ENCODE results near the gene CDH16.

CDH16 gene

GRCh38 chr16:66908116-66908515 is 10.6 kb downstream of the CDH16 start:
- no peak for DNase-seq (ENCODE audit: low read depth, low spot score)
- POLR2A ChIA-PET: no interaction called here
- no peak overlapping the region for H3K4me3 ChIP-seq (ENCODE audit: low read depth, low read length)
- TF ChIP-seq CTCF (IDR thresholded peaks at IDR 0.05; ENCODE audit: insufficient read depth, low read length, missing control alignments): no peak
- CTCF ChIA-PET: interaction anchor here (7.9 to 24.6 kb wide), 2 partner anchors 11 to 14 kb away, joined by 66 to 350 read pairs; partner anchors contain the start of genes CDH16 and RRAD

- CTCF ChIA-PET: interaction anchor here (0.7 to 24.6 kb wide), 5 partner anchors 10 to 34 kb away, joined by 3 to 350 read pairs (median 5); partner anchors contain the start of genes CDH16 and RRAD
- no peak overlapping the region for H3K4me3 ChIP-seq (ENCODE audit: low read depth, low read length)
- POLR2A ChIA-PET: no interaction called here
- DNase-seq (ENCODE audit: low read depth, low spot score): no peak
- TF ChIP-seq CTCF (IDR thresholded peaks at IDR 0.05; ENCODE audit: insufficient read depth, low read length, missing control alignments): no peak
Observed at GRCh38 chr16:66906916-66907836, 11.5 kb downstream of the CDH16 start.

GRCh38 chr16:66905633-66906539 is 12.8 kb downstream of the CDH16 start:
- ChIA-PET POLR2A (no interaction called here), CTCF (interaction anchor here (0.7 to 24.6 kb wide), 8 partner anchors 9 to 38 kb away, joined by 3 to 350 read pairs (median 4); partner anchors contain the start of genes CDH16 and RRAD)
- H3K4me3 ChIP-seq (ENCODE audit: low read depth, low read length): no peak overlapping the region
- TF ChIP-seq CTCF (IDR thresholded peaks at IDR 0.05; ENCODE audit: insufficient read depth, low read length, missing control alignments): no peak
- no peak for DNase-seq (ENCODE audit: low read depth, low spot score)

GRCh38 chr16:66904846-66905632 is 13.6 kb downstream of the CDH16 start:
- ChIA-PET POLR2A (no interaction called here), CTCF (interaction anchor here (0.7 to 24.6 kb wide), 10 partner anchors 10 to 109 kb away, joined by 3 to 350 read pairs (median 3); partner anchors contain the start of genes CDH16, CES3 and RRAD)
- no peak for DNase-seq (ENCODE audit: low read depth, low spot score)
- no peak for TF ChIP-seq CTCF (IDR thresholded peaks at IDR 0.05; ENCODE audit: insufficient read depth, low read length, missing control alignments)
- no peak overlapping the region for H3K4me3 ChIP-seq (ENCODE audit: low read depth, low read length)

- ChIA-PET CTCF (interaction anchor here (0.7 to 24.6 kb wide), 8 partner anchors 9 to 254 kb away, joined by 3 to 350 read pairs (median 4); partner anchors contain the start of genes CDH16, CES3 and RRAD), POLR2A (no interaction called here)
- DNase-seq (ENCODE audit: low read depth, low spot score): no peak
- TF ChIP-seq CTCF (IDR thresholded peaks at IDR 0.05; ENCODE audit: insufficient read depth, low read length, missing control alignments): no peak
- H3K4me3 ChIP-seq (ENCODE audit: low read depth, low read length): no peak overlapping the region
Observed at GRCh38 chr16:66904428-66904845, 14.2 kb downstream of the CDH16 start.

All from AG04449 (cell line).